Stimulated activated CD4-positive, alpha-beta T cell treated with anti-CD3 and anti-CD28 coated beads, Interleukin-1b, Interleukin-23, amount 100 ng/mL, for 1 hour (primary cell): Measurements from ENCODE around the gene NSMF.
"Not testable (repeated sequence)": the region's sequence is repeated elsewhere in the genome, so short reads cannot be mapped to it uniquely, and the experiment has no call there.

Experiments used
- DNase-seq, 2 donors: peaks; one replicate each; pipeline ENCODE4 v3.0.0-alpha.2; 2020; ENCODE audit warnings: low read depth in 2 of 2

Gene NSMF

GRCh38 chr9:137410236-137410890 lies 48.8 kb downstream of the NSMF start:
- not testable (repeated sequence) for DNase-seq

DNA sequence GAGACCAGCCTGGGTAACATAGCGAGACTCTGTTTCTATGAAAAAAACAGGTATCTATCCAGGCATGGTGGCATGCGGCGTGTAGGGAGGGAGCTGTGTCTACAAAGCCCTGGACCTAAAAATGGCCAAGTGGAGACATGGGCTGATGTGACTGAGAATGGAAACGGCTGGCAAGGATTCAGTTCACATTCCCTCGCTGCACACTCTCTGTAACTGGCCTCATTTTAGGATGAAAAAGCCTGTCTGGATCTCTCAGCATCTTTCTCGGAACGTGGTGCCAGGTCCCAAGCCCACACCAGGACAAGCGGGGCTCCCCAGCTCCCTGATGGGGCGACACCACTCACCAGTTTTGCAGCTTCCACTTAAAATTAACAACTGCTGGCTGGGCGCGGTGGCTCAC lies 49.6 kb downstream of the NSMF start:
- no peak for DNase-seq

GRCh38 chr9:137408651-137409405 lies 50.3 kb downstream of the NSMF start:
- DNase-seq = no peak

DNA sequence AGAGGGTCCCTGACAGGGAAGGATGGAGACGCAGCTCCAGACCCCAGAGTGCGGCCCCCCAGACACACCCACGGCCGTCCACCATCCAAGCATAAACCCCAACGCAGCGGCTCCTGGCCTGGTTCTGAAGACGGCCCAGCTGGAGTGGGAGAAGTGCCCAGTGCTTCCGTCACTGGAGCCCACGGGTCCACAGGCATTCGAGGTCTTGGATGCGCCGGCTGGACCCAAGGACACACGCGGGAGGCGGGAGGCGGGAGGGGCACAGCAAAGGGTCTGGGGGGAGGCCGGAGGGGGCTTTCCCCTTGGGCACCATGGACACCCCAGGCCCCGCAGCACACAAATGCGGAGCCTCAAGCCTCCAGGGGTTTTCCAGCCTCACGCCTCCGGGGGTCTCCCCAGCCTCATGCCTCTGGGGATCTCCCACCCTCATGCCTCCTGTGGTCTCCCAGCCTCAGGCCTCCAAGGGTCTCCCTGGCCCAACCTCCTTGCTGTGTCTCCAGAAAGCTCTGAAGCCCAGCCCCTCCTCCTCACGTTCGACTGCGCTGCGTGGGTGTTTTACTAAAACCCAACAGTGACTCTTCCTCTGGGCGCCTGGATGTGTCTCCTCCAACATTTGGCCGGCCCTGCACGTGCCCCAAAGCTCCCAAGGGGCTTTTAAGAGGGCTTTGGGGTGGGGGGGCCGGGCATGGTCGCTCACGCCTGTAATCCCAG lies 51.4 kb downstream of the NSMF start:
- no peak for DNase-seq

DNA sequence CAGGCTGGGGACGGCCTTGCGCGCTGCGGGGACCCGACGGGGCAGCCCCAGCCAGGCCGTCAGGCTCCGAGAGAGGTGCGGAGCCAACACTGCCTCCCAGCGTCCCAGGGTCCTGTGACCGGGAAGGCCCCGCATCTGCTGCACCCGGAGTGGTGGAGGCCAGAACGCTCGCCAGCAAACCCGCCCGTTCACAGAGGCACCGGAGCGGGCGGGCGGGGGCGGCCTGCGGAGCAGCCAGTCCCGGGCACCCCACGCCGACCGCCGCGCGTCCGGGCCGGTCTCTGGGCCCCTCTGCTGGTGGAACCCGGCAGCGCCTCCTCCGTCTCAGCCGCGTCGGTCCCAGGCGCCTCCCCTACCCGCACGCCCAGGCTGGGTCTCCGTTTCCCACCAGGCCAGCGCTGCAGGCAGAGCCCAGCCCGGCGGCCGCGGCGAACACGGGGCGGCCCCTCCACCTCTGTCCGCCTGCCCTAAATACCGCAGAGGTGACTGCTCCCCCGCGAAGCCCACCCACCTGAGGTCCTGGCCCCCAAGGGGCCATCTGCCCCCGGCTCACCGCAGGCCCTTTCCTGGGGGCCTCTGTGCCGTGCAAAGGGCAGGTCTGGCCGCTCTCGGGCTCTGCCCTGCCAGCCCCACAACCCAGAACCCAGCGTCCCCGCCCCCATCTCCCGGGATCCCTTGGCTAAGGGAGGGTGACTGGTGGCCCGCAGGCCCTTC lies 52.1 kb downstream of the NSMF start:
- DNase-seq = peak; percentile 30 to 45

GRCh38 chr9:137406085-137406760 lies 52.9 kb downstream of the NSMF start:
- no peak for DNase-seq

DNA sequence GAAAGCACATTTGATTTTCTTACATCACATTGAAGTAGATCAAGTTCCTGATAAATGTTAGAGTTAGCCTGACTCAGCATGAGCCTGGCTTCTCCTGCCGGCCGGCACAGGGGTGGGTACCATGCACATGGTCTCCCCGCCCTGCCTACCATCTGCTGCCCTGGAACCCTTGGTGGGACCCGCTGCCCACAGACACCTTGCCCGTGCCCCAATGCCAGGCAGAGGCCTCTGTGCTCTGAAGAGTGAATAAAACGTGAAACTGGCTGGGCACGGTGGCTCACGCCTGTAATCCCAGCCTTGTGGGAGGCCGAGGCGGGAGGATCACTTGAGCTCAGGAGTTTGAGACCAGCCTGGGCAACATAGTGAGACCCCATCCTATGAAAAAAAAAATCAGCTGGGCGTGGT lies 53.5 kb downstream of the NSMF start:
- no peak for DNase-seq

DNA sequence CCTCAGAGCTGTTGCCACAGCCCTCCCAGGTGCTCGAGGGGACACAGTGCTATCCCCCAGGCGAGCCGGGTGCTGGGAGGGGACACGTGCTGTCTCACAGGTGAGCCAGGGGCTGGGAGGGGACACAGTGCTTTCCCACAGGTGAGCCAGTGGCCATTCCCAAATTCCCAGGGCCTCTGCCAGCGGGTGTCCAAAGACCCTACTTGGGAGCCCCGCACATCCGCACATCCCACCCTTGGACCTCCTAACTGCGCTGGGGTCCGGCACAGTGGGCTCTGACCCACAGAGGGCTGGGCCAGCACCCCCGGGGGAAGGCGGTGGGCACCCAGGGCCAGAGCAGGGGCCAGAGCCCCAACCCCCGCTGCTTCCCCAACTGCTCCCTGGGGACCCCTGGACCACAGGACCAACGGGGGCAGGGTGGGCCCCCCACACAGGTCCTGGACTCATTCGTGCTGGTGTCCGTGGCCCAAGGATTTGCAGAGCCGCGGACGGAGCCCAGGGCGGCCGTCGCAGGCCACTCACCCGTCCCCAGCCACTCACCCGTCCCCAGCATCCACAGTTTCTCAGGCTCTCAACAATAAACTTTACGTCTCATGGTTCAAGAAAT lies 54.1 kb downstream of the NSMF start:
- DNase-seq = no peak

DNA sequence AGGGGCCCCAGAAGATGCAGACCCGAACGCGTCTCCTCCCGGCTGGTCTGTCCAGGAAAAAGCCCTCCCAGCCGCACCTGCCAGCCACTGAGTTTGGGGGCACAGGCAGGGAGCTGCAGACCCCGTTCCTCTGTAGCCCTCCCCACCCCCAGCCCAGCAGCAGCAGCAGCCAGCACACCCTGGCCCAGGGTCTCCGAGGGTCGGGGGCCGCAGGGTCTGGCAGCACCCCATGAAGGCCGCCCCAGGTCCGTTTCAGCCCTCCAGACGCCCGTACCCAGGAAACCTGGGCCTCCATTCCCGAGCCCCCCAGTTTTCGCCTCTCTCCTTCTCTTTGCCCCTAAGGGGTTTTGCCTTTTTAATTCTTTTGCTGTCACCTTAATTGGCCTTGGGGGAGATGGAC lies 55.9 kb downstream of the NSMF start:
- no peak for DNase-seq

GRCh38 chr9:137402746-137403145 lies 56.4 kb downstream of the NSMF start:
- DNase-seq = no peak

GRCh38 chr9:137398561-137399468 lies 60.3 kb downstream of the NSMF start:
- DNase-seq = no peak

GRCh38 chr9:137397675-137398423 lies 61.3 kb downstream of the NSMF start:
- no peak for DNase-seq
